Measurements from ENCODE around the gene LCE1D. TPM values are rescaled to one million over a fixed set of nuclear protein-coding genes. Genes with fewer than 3 reads are reported as not detected.

Gene LCE1D
- total RNA-seq, 1 donor from 2014 or later, result not detected

DNA sequence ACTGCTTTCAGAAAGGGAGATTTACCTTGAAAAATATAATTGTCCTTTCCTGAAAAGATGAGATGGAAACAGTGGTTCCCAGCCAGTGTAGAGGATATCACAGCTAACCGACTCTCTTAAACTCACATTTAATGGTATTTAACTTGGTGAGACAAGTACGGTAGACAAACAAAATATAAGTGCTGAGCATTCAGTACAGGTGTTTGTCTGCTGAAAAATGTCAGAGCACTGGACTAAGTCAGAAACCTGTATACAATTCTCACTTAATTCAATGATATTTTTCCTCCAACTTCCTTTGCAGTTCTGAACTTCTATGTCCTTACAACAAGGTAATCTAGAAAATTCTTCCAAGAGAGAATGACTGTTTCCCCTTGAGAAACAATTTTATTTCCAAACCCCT, 15.2 kb downstream of the LCE1D start, which contains the start of gene LCE1B:
Gene LCE1B, plus strand, starts transcription at position 301 of the 400 bp plus-strand sequence. CDS start 476 bp downstream, outside the sequence.
- no peak for ATAC-seq
- no peak within 1 kb of the TSS for H3K4me3 ChIP-seq

DNA sequence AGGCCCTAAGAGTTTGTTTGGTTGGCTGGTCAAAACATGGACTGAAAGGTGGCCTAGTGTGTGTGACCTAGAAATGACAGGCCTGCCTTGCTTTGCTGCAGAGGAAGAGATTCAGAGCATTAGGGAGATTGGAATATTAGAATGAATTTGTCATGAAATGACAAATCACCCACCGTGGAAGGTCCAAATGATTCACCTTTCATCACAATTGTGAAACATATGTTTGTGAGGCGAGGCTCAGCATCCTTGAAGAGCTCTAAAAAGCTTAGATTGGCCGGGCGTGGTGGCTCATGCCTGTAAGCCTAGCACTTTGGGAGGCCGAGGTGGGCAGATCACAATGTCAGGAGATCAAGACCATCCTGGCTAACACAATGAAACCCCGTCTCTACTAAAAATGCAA, 20.8 kb downstream of the LCE1D start:
- Histone ChIP-seq H3K4me1 (no peaks in the 10 kb centered on the region), H3K36me3 (no peaks in the 10 kb centered on the region), H3K27ac (no peak overlapping the region), H3K27me3 (ENCODE audit: low read depth) (no peaks in the 10 kb centered on the region), H3K4me3 (no peak overlapping the region), H3K9me3 (no peaks in the 10 kb centered on the region)
- DNase-seq (no peak), ATAC-seq (no peak)
- TF ChIP-seq, protein P1, sequence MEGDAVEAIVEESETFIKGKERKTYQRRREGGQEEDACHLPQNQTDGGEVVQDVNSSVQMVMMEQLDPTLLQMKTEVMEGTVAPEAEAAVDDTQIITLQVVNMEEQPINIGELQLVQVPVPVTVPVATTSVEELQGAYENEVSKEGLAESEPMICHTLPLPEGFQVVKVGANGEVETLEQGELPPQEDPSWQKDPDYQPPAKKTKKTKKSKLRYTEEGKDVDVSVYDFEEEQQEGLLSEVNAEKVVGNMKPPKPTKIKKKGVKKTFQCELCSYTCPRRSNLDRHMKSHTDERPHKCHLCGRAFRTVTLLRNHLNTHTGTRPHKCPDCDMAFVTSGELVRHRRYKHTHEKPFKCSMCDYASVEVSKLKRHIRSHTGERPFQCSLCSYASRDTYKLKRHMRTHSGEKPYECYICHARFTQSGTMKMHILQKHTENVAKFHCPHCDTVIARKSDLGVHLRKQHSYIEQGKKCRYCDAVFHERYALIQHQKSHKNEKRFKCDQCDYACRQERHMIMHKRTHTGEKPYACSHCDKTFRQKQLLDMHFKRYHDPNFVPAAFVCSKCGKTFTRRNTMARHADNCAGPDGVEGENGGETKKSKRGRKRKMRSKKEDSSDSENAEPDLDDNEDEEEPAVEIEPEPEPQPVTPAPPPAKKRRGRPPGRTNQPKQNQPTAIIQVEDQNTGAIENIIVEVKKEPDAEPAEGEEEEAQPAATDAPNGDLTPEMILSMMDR (IDR thresholded peaks at IDR 0.05), result no peak
- intact Hi-C loops (cut with DNase I), result no loop called here

More for the DNA sequence above, 15.2 kb downstream of the LCE1D start, which contains the start of gene LCE1B:
- H3K27ac ChIP-seq, result no peak within 1 kb of the TSS
- intact Hi-C loops (cut with DNase I), result no loop called here
- H3K36me3 ChIP-seq, result no peaks in the 10 kb centered on the region
- no peaks in the 10 kb centered on the region for H3K4me1 ChIP-seq
- no peak for DNase-seq
- H3K9me3 ChIP-seq, result no peaks in the 10 kb centered on the region
- H3K27me3 ChIP-seq (ENCODE audit: low read depth), result no peaks in the 10 kb centered on the region
- TF ChIP-seq, protein P1 (IDR thresholded peaks at IDR 0.05), result no peak

DNA sequence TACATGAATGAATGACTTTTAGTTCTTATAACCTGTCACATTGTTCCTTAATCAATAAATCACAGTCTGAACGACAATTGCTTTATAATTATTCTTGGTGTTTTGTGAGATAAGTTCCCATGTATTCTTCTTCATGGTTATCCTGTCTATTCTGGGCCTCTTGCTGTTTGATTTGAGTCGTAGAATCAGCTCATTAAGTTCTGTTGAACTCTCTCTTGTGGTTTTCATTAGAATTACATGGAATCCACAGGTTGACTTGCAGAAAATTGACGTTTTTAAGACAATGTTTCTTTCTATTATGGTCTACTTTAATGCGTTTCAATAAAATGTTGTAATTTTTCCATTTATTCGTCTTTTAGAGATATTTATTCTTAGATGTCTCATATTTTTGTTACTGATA, 26.8 kb downstream of the LCE1D start:
- Histone ChIP-seq H3K27ac (no peak overlapping the region), H3K36me3 (no peaks in the 10 kb centered on the region), H3K27me3 (ENCODE audit: low read depth) (no peaks in the 10 kb centered on the region), H3K4me1 (no peaks in the 10 kb centered on the region), H3K4me3 (no peak overlapping the region), H3K9me3 (no peaks in the 10 kb centered on the region)
- ATAC-seq (no peak), DNase-seq (no peak)
- intact Hi-C loops (cut with DNase I), result no loop called here
- TF ChIP-seq, protein P1 (IDR thresholded peaks at IDR 0.05), result no peak

DNA sequence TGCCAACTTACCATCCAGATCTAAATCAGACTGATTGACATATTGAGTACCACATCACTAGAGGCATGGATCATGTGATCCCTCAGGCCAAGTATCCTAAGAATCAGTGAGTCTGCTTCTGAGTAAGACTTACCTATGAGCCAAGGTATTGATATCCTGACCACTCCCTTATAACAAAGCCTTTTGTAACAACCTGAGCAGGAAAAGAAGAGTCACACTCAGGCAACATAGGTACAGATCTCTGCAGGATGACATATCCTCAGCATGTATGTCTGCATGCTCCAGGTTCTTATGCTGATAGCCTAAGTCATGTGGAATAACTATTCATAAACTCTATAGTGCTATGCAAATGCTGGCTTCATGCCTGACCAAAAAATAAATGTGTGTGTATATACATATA, 28.4 kb downstream of the LCE1D start:
- ATAC-seq (no peak), DNase-seq (no peak)
- Histone ChIP-seq H3K27me3 (ENCODE audit: low read depth) (no peaks in the 10 kb centered on the region), H3K36me3 (no peaks in the 10 kb centered on the region), H3K4me1 (no peaks in the 10 kb centered on the region), H3K9me3 (no peaks in the 10 kb centered on the region), H3K27ac (no peak overlapping the region), H3K4me3 (no peak overlapping the region)
- intact Hi-C loops (cut with DNase I), result no loop called here
- TF ChIP-seq, protein P1 (IDR thresholded peaks at IDR 0.05), result no peak

DNA sequence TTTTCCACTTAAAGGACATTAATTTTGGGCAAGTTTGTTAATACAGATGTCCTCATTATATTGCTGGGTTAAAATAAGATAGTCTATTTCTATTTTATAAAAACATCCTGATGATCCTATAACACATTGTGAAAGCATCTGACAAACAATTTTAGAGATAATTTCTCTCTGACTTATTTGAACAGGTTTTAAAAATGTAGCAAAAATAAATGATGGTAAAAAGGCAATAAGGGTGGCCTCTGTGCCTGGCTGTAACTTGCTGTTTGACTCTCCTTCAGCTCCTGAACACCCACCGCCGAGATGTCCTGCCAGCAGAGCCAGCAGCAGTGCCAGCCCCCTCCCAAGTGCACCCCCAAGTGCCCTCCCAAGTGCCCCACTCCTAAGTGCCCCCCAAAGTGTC, 30.7 kb downstream of the LCE1D start, which contains the start of gene LCE1A:
Gene LCE1A, plus strand, starts transcription at position 301 of the 400 bp plus-strand sequence. Its CDS starts 0 bp downstream, at position 301.
- no peak for ATAC-seq
- Histone ChIP-seq H3K4me1 (no peaks in the 10 kb centered on the region), H3K9me3 (no peaks in the 10 kb centered on the region), H3K4me3 (no peak within 1 kb of the TSS), H3K36me3 (no peaks in the 10 kb centered on the region), H3K27me3 (ENCODE audit: low read depth) (peaks cover 4% of the 10 kb centered on the region), H3K27ac (no peak within 1 kb of the TSS)
- DNase-seq, result no peak
- intact Hi-C loops (cut with DNase I), result no loop called here
- TF ChIP-seq, protein P1 (IDR thresholded peaks at IDR 0.05), result no peak

Measured in lower lobe of right lung (tissue), 2 donors.